ENCODE data around the gene DMRT3.

Gene DMRT3

DNA sequence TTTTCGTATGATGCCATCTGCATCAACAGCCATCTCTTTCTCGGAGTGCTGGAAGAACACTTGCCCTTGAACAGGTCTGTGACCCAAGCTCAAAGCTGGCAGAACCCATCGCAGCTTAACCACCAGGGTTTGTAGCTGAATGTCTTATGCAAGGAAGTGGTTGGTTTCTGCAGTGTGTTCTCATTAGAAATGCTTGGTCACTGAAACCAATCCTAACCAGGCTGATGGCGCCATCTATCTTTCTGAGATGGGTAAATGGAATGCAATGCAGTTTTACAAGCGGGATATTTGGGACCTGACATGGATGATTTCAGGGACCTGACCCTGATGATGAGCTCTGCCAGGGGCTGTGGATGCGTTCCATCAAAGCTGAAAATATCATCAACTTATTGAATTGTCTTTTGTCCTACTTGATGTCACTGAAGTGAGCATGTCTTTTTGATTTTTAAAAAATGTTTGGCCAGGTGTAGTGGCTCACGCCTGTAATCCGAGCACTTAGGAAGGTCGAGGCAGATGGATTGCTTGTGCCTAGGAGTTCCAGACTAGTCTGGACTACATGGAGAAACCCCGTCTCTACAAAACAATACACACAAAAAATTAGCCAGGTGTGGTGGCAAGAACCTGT, 28.7 kb downstream of the DMRT3 start:
- peak; percentile 31 for DNase-seq

DNA sequence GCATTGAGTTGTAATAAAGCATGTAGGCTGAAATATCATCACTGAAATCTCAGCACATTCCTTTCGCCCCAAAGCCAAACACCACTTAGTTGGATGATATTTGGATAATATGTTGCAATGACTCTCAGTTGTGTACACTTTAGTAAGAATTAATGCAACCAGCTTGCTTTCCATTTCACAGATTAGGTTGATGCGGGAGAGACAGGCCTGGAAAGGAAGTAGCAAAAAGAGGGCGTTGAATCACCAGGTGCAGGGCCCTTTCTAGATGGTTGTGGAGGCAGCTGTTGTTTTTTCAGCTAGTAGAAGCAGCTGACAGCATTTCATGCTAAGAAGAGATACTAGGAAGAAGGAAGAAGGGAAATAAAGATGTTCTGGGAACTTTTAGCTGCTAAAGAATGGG, 30.9 kb downstream of the DMRT3 start:
- DNase-seq = no peak

GRCh38 chr9:1008216-1008615, 31.8 kb downstream of the DMRT3 start:
- no peak for DNase-seq

- peak; percentile 41 for DNase-seq
These were observed 32.7 kb downstream of the DMRT3 start for GRCh38 chr9:1009101-1009707.

GRCh38 chr9:1013021-1013420, 36.6 kb downstream of the DMRT3 start:
- DNase-seq = no peak

- DNase-seq = no peak
These were observed 37.8 kb downstream of the DMRT3 start for GRCh38 chr9:1014225-1014624.

- no peak for DNase-seq
These were observed 38.2 kb downstream of the DMRT3 start for GRCh38 chr9:1014640-1015039.

- no peak for DNase-seq
These were observed 41.7 kb downstream of the DMRT3 start for GRCh38 chr9:1018121-1018520.

DNA sequence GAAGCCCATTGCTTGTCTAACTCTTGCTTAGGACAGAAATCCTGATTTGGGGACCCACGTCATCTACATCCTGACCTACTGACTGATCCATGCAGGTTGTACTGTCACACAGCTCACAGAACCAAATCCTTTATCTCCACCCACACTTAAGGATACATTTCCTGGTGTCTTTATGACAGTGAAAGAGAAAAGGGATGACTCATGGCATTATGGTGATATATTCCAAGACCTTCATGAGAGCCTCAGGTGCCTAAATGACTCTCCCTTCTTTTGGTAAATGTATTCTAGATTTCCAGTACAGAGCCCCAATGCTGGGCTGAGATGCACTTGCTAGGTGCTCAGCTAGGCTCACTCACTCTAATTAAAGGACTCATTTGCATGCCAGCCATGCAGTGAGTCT, 47.7 kb downstream of the DMRT3 start:
- no peak for DNase-seq

DNA sequence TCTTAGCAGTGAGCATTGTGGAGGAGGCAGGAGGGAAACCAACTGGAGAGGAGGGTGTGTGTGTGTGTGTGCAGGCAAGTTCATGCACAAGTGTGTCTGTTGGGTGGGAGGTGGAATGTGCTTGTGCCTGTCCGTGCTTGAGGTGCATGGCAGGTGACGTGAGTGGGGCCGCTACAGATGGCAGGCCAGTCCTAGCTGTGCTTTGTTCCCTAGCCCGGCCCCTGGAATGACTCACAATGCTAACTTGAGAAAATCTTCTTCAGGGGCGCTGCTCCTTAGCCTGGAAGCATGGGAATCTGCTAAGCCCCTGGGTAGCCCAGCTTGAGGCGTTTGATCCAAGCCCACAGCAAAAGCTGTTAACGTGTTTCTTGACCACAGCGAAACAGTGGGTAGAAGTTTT, 48.7 kb downstream of the DMRT3 start:
- no peak for DNase-seq

GRCh38 chr9:1026219-1026618, 49.8 kb downstream of the DMRT3 start:
- DNase-seq = no peak

- no peak for DNase-seq
These were observed 52.2 kb downstream of the DMRT3 start for GRCh38 chr9:1028501-1029190.

DNA sequence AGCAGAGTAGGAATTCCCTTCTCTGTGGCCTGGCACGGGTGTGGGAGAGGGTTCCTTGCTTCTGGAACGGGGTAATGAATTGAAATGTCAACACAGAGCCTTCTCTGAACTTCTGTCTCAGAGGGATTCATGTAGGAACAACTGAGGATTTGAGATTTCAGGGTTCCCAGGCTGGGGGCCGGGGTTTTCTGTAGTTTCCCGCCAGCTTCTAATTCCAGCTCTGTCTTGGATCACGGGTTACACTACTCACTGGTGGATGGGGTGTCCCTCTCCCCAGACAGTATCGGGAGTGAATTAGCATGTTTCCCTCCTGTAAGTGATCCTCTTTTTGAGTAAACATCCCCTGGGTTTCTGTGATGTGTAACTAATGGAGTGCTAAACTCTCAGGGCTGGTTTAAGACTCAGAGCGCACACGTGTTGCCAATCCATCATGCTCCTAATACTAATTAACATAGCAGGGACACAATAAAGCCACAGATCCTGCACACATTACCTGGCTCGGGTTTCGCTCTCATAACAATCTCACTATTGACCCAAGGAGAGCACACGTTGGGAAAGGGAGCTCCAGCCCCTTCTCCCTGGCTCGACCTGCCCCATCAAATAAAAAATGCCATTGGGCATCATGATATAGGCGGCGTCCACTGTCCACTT, 55.6 kb downstream of the DMRT3 start:
- peak; percentile 4 for DNase-seq

GRCh38 chr9:1034271-1034670, 57.8 kb downstream of the DMRT3 start:
- DNase-seq = no peak

DNA sequence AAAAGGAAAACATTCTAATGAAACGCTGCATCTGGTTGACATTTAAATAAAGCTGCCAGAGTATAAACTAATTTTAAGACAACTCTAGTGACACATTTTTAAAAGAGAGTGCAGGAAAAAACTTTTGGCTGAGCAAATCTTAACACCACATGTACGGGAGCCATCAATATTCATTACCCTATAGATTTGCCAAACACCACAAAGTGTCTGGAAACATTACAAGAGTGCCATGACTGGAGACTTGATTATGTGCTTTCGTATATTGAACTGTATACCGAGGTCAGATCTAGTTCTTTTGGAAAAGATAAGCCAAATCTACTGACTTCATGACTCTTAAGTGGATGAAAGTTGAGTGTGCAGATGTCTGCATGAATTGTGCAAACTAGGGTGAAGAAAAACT, 63.1 kb downstream of the DMRT3 start:
- no peak for DNase-seq

All from NCI-H510A treated with DMSO at 0.1 percent for 48 hours (cell line).